GM13976 (cell line): Measurements from ENCODE around the gene CASK.

Experiments used
- DNase-seq: peaks from one replicate; pipeline ENCODE4 v3.0.0; 2012; ENCODE audit warnings: low spot score
- in situ Hi-C: fragments of 300-500 bp; cut with MboI; formaldehyde crosslinking; loops from one replicate; pipeline ENCODE4 v1.12.0; 2022; ENCODE audit warnings: low sequenced_read_pairs, mixed read lengths, inconsistent platforms; ENCODE audit not compliant: unreplicated experiment
- TF ChIP-seq, protein P1 (sequence below): IDR thresholded peaks from 2 replicates; pipeline ENCODE4 v1.5.1; 2012; ENCODE audit warnings: borderline replicate concordance, mild to moderate bottlenecking; ENCODE audit not compliant: insufficient read depth; ENCODE audit errors: extremely low read depth, missing control alignments, control extremely low read depth

Gene CASK

DNA sequence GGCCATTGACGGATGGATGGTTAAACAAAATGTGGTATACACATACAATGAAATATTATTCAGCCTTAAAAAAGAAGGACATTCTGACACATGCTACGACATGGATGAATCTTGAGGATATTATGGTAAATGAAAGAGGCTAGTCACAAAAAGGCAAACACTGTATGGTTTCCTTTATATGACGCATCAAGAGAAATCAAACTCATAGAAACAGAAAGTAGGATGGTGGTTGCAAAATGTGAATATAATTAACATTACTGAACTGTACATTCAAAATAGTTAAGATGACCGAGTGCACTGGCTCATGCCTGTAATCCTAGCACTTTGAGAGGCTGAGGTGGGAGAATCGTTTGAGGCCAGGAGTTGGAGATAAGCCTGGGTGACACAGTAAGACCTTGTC lies 9.5 kb upstream of the CASK start:
- in situ Hi-C loops: no loop called here

DNA sequence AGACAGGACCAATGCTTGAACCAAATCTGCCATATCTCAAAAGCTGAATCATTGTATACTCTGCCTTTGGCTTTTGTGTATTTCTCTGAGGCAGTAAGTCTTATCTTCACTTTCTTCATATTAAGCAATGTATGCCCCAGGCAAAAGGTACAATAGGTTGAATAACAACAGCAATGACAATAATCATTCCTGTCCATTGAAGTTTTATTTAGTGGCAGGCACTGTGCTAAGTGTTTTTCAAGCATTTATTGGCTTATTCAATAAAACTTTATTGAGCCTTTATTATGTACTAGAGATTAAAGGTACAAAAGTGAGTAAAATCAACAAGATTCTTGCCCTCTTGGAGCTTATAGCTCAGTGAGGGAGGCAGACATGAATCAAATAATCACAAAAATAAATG lies 8.2 kb upstream of the CASK start:
- DNase-seq: no peak
- in situ Hi-C loops: no loop called here
- TF ChIP-seq, protein P1, sequence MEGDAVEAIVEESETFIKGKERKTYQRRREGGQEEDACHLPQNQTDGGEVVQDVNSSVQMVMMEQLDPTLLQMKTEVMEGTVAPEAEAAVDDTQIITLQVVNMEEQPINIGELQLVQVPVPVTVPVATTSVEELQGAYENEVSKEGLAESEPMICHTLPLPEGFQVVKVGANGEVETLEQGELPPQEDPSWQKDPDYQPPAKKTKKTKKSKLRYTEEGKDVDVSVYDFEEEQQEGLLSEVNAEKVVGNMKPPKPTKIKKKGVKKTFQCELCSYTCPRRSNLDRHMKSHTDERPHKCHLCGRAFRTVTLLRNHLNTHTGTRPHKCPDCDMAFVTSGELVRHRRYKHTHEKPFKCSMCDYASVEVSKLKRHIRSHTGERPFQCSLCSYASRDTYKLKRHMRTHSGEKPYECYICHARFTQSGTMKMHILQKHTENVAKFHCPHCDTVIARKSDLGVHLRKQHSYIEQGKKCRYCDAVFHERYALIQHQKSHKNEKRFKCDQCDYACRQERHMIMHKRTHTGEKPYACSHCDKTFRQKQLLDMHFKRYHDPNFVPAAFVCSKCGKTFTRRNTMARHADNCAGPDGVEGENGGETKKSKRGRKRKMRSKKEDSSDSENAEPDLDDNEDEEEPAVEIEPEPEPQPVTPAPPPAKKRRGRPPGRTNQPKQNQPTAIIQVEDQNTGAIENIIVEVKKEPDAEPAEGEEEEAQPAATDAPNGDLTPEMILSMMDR: no peak

More for the DNA sequence above, 9.5 kb upstream of the CASK start:
- DNase-seq: no peak
- TF ChIP-seq, protein P1: no peak

DNA sequence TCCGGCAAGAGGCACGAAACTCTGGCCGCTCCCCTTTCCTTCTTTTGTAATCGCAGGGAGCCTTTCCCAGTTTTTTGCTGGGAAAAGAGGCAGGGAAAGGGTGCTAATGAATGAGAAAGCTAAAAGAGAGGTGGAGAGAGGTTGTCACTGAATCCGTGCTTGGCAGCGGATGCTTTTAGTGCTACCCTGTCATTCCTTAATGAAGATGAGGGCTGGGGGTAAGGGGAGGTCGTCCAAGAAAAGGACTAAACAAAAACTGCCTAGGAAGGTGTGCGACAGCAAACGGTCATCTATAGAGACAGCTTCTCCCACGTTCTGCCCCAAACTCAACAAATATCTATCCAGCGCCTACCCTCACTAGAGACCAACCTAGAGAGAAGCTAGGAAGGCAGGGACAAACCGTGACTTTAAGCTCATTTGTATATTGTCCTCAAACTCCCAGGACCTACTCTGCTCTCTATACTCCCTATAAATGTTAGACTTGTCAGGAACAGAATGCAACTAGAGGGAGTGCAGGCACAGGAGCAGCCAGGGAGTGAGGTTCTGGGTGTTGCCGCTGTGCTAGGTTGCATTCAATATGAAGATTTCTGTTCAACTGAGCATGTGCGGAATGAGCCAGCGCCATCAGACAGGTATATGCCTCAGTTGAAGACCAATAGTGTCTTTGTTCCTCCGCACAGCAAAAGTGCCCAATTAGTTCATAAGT lies 777 bp upstream of the CASK start:
- DNase-seq: peak; percentile 12
- TF ChIP-seq, protein P1: no peak
- in situ Hi-C loops: no loop called here

DNA sequence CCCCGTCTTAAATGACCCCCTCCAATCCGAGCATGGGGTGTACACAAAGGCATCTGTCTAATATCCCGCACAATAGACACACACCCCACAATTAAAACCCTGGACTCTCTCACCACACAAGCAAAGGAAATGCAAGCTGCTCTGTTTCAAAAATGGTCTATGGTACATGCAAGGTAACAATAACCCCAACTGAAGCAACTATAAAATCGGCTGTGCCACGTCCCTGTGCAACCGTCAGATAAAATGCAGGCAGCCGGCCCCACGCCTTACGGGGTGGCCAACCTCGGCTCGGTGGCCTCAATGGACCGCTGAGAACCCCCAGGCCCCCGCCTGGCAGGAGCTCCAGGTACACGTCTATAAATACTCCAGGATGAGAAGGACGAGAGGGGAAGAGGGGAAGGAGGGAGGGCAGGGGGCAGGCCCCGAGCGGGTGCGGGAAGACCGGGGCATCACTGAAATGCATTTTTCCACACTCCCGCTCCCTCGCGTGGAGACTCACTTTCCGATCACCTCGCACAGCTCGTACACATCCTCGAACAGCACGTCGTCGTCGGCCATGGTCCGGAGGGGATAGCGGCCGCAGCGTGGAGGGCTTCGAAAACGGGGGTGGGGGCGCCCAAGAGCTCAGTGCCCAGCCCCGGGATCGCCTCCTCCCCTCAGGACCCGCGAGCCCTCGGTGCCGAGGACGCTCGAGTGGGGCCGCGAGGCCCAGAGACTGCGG lies 763 bp downstream of the CASK start:
- TF ChIP-seq, protein P1: no peak
- in situ Hi-C loops: no loop called here
- peak; percentile 28 for DNase-seq

DNA sequence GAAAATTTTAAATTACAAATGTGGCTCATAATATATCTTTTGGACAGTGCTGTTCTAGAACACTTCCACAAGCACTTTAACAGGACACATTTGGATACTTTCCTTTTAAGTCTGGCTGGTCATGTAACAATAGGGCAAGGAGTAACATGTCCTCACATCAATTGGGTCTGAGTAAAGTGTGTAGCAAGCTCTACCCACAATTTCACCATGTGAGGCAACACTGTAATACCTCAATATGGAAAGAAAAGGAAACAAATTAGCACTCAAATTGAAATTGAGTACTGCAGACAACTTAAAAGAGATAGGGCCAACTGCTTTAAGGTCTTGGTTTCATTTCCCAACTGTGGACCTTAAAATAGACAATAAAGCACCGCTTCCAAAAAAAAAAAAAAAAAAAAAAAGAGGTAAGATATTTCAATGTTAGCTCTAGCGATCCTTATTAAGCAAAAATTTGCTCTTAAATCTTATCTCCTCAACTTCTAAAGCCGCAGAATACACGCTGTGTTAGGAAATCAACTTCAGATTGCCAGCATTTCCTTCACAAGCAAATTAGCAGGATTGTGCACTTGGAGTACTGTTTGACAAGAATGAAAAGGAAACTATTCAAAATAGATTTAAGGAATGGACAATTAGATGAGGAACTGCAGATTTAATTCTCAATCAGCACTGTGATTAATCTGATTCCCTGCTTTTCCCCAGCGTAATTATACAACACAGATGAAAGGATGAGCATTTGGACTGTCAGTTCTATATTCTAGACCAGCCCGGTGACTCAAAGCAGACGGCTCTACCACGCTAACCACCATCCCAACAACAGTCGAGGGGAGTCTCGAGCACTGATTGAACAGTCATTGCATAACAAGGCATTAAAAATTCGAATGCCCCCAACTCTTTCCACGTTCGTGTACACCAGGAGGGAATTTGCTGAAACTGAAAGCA lies 1.6 kb downstream of the CASK start:
- DNase-seq: peak; percentile 16
- TF ChIP-seq, protein P1: no peak
- in situ Hi-C loops: no loop called here

DNA sequence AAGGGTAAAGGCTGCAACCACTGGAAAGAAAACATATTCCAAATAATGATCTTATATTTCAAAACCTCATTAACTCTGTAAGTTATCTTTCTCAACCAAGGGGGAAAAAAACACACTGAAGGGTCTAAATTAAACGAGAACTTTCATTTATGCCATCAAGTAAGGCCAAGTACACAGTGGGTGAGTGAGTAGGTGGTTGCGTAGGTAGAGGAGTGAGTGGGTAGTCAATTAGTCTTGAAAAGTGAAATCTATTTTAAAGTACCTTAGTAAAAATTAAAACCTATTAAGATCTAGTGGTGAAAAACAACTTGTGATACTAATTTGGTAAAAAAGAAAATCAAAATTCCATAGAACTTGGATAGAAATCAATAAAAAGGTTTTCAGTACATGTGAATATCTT lies 3.5 kb downstream of the CASK start:
- DNase-seq: no peak
- TF ChIP-seq, protein P1: no peak
- in situ Hi-C loops: no loop called here
